ENCODE results near the gene PRC1.

DNA sequence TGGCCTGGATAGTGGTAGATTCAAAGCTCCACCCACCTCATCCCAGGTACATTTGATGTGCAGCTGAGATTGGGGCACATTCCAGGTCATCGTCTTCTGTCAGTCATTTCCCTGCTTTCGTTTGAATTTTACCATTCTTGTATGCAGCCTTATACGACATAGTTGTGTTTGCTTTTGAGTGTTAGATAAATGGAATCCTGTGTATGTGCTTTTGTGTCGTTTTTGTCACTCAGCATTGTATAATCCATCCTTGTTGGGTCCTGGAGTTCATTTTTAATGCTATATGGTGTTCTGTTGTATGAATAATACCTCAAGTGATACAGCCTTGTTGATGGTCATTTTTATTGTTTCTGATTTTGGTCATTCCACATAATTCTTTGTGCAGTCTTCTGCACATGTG lies 32.3 kb downstream of the PRC1 start:
- TF ChIP-seq, protein P1, sequence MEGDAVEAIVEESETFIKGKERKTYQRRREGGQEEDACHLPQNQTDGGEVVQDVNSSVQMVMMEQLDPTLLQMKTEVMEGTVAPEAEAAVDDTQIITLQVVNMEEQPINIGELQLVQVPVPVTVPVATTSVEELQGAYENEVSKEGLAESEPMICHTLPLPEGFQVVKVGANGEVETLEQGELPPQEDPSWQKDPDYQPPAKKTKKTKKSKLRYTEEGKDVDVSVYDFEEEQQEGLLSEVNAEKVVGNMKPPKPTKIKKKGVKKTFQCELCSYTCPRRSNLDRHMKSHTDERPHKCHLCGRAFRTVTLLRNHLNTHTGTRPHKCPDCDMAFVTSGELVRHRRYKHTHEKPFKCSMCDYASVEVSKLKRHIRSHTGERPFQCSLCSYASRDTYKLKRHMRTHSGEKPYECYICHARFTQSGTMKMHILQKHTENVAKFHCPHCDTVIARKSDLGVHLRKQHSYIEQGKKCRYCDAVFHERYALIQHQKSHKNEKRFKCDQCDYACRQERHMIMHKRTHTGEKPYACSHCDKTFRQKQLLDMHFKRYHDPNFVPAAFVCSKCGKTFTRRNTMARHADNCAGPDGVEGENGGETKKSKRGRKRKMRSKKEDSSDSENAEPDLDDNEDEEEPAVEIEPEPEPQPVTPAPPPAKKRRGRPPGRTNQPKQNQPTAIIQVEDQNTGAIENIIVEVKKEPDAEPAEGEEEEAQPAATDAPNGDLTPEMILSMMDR (conservative IDR thresholded peaks at IDR 0.05; ENCODE audit: low read length): no peak
- no peak for TF ChIP-seq EZH2phosphoT487 (IDR thresholded peaks at IDR 0.05; ENCODE audit: borderline replicate concordance, low read depth, low read length)

Data from OCI-LY7 (cell line).